Thyroid gland (tissue), 4 donors: ENCODE data around the gene CYTH1.

Experiments used
- CTCF ChIP-seq, 6 experiments: fragments of 200-600 bp in 3 of 6; fragments of 450-650 bp in 3 of 6; sonication (generic) in 3 of 6; IDR thresholded peaks; one replicate each; pipeline ENCODE4 v1.5.1; 2016 to 2019; ENCODE audit warnings: antibody characterized with exemption in 6 of 6, mild to moderate bottlenecking in 2 of 6, inconsistent platforms in 1 of 6, moderate library complexity in 1 of 6
- POLR2A ChIP-seq, 2 donors: fragments of 450-650 bp; IDR thresholded peaks; one replicate each; pipeline ENCODE4 v1.6.1; 2017; ENCODE audit warnings: antibody characterized with exemption in 2 of 2, mild to moderate bottlenecking in 2 of 2, moderate library complexity in 1 of 2

- TF ChIP-seq CTCF (IDR thresholded peaks at IDR 0.05) (no peak), POLR2A (IDR thresholded peaks at IDR 0.05) (no peak)
Observed at GRCh38 chr17:78774453-78774852, 7.6 kb downstream of the CYTH1 start.
